Heart left ventricle (tissue), 16 donors: ENCODE measurements around the gene MSI2. TPM values are rescaled to one million over a fixed set of nuclear protein-coding genes. Genes with fewer than 3 reads are reported as not detected.

Experiments used
- ATAC-seq, 4 donors: fragments of 200-7000 bp; cut with Tn5 transposase; one replicate each; pipeline ENCODE4 v1.9.1; 2020 to 2022; ENCODE audit warnings: moderate library complexity in 4 of 4, mild to moderate bottlenecking in 3 of 4, moderate number of reproducible peaks in 1 of 4
- DNase-seq, 5 donors: peaks; one replicate each; pipeline ENCODE4 v3.0.0-alpha.2; 2020
- H3K27ac ChIP-seq, 12 donors: fragments of 200-600 bp; sonication (generic) in 4 of 12; one replicate each; pipeline versions ENCODE4 v1.5.0 to v1.8.0; 2016 to 2022; ENCODE audit warnings: mild to moderate bottlenecking in 2 of 12
- H3K27me3 ChIP-seq, 9 donors: fragments of 200-600 bp; sonication (generic) in 2 of 9; one replicate each; pipeline versions ENCODE4 v1.5.1 to v1.8.0; 2016 to 2022; ENCODE audit warnings: mild to moderate bottlenecking in 3 of 9
- H3K36me3 ChIP-seq, 9 donors: fragments of 200-600 bp; sonication (generic) in 2 of 9; one replicate each; pipeline versions ENCODE4 v1.5.0 to v1.8.0; 2018 to 2022; ENCODE audit warnings: mild to moderate bottlenecking in 2 of 9
- H3K4me1 ChIP-seq, 12 donors: fragments of 200-600 bp; sonication (generic) in 4 of 12; one replicate each; pipeline versions ENCODE4 v1.5.0 to v1.8.0; 2016 to 2022; ENCODE audit warnings: mild to moderate bottlenecking in 3 of 12
- H3K4me3 ChIP-seq, 12 donors: fragments of 200-600 bp; sonication (generic) in 4 of 12; one replicate each; pipeline versions ENCODE4 v1.5.0 to v1.8.0; 2017 to 2022; ENCODE audit warnings: mild to moderate bottlenecking in 9 of 12, moderate library complexity in 4 of 12
- H3K9me3 ChIP-seq, 12 donors: fragments of 200-600 bp; sonication (generic) in 4 of 12; one replicate each; pipeline versions ENCODE4 v1.5.0 to v1.8.0; 2016 to 2022; ENCODE audit warnings: mild to moderate bottlenecking in 1 of 12
- CTCF ChIP-seq, 12 donors: fragments of 200-600 bp; sonication (generic) in 4 of 12; IDR thresholded peaks; one replicate each; pipeline versions ENCODE4 v1.5.0 to v1.8.0; 2018 to 2022; ENCODE audit warnings: antibody characterized with exemption in 12 of 12, mild to moderate bottlenecking in 5 of 12
- POLR2A ChIP-seq, 2 donors: fragments of 450-650 bp; IDR thresholded peaks; one replicate each; pipeline ENCODE4 v1.6.1; 2017; ENCODE audit warnings: antibody characterized with exemption in 2 of 2, mild to moderate bottlenecking in 2 of 2, moderate library complexity in 2 of 2
- WGBS, 4 donors: extraction: QIAGEN DNeasy Blood & Tissue Kit in 2 of 4; methylation state at CpG; one replicate each; pipeline versions ENCODE4 v1.1.5 to v1.1.7; 2013 to 2018; 5-methylcytosine and 5-hydroxymethylcytosine counted together
- intact Hi-C, 10 donors: fragments of 100-400 bp; cut with DNase I; formaldehyde crosslinking; loops; one replicate each; pipeline versions ENCODE4 v1.11.1 to v1.14.2; 2022
- polyA plus RNA-seq, 2 donors: library from polyadenylated mRNA; stranded (reverse); fragments of 200-250 nt; gene quantifications; one replicate each; pipeline ENCODE4 v1.2.3, GENCODE V29; 2013
- total RNA-seq, 9 donors: library from RNA; depleted of rRNA in 2 of 9; stranded (reverse); fragments of >200 nt in 2 of 9; fragmentation: NEBNext Ultra II Directional in 3 of 9; extraction: Animal tissue kit (Norgen Biotek cat#: 25700) in 3 of 9; gene quantifications; one replicate each; pipeline versions ENCODE4 v1.1.0 to v1.2.4, GENCODE V29; 2016 to 2023
- donor health status: ischemic (EF 13 %, LVEDD 7.1; RV severe dilation, severe dysfunction).
- donor health status: healthy with polysubstance abuse.
- donor health status: DM: no; HTN: yes; CAD: no.
- donor health status: DM: no; HTN: no; CAD: no.
- donor health status: ischemic (EF 25% LVEDD 6.9; RV normal size, moderate dysfunction).
- donor health status: ischemic (EF 25% LVEDD 5.7; RV mildly dilated, moderate dysfunction).
- donor health status: healthy.
- donor health status: DM: yes; HTN: yes; CAD: no.
- donor health status: ischemic (EF 35%, LVEDD 5.7; RV mildly dilated, moderate dysfunction).
- donor health status: nonischemic (EF 11% LVEDD 7.7; RV severe dilation, severe dysfunction).
- donor health status: DM: yes; HTN: yes; CAD: no.
- donor health status: PGD.
- donor health status: ischemic (EF 29% LVEDD 5.4; RV normal size, mild dysfunction).
- donor health status: nonischemic (EF 23%, LVEDD 6.1; RV moderate dilation, normal function).

The MSI2 gene
- total and polyA plus RNA-seq, 11 donors, result 35.9 to 120 (median 104) TPM

- Histone ChIP-seq H3K36me3 (no peaks in the 10 kb centered on the region), H3K27me3 (no peaks in the 10 kb centered on the region), H3K4me1 (peaks cover 0 to 22% (median 6%) of the 10 kb centered on the region in 12 donors), H3K4me3 (no peak overlapping the region), H3K27ac (no peak overlapping the region), H3K9me3 (no peaks in the 10 kb centered on the region)
- TF ChIP-seq CTCF (IDR thresholded peaks at IDR 0.05) (no peak), POLR2A (IDR thresholded peaks at IDR 0.05) (no peak)
- no peak for DNase-seq
- WGBS, 4 donors, result 96 to 98% (median 97%) methylated on average over 4 of the region's 4 CpGs
- no peak for ATAC-seq
- intact Hi-C loops, result no loop called here
These were observed 173.6 kb downstream of the MSI2 start for GRCh38 chr17:57429966-57430365.

- TF ChIP-seq POLR2A (IDR thresholded peaks at IDR 0.05), result no peak
- TF ChIP-seq CTCF (IDR thresholded peaks at IDR 0.05), result no peak
- 78 to 100% (median 92%) methylated on average over 1 to 3 of the region's 3 CpGs for WGBS, 4 donors
- Histone ChIP-seq H3K27ac (no peak overlapping the region), H3K4me1 (peaks cover 0 to 15% (median under 1%) of the 10 kb centered on the region in 12 donors), H3K4me3 (no peak overlapping the region), H3K36me3 (no peaks in the 10 kb centered on the region), H3K9me3 (no peaks in the 10 kb centered on the region), H3K27me3 (no peaks in the 10 kb centered on the region)
- ATAC-seq (no peak), DNase-seq (no peak)
- intact Hi-C loops, result no loop called here
These were observed 175.1 kb downstream of the MSI2 start for GRCh38 chr17:57431415-57431814.

- peak in 2 of 4 donors; percentile 14 to 19 for ATAC-seq
- H3K27me3 ChIP-seq, result no peaks in the 10 kb centered on the region
- H3K4me3 ChIP-seq, result no peak overlapping the region
- WGBS, 4 donors, result 74 to 82% (median 76%) methylated on average over 19 of the region's 19 CpGs
- no peak for TF ChIP-seq CTCF (IDR thresholded peaks at IDR 0.05)
- TF ChIP-seq POLR2A (IDR thresholded peaks at IDR 0.05), result no peak
- no peaks in the 10 kb centered on the region for H3K9me3 ChIP-seq
- no peak overlapping the region for H3K27ac ChIP-seq
- intact Hi-C loops, result no loop called here
- peaks cover 0 to 20% (median 7%) of the 10 kb centered on the region in 12 donors for H3K4me1 ChIP-seq
- no peaks in the 10 kb centered on the region for H3K36me3 ChIP-seq
- no peak for DNase-seq
These were observed 176.4 kb downstream of the MSI2 start for GRCh38 chr17:57432507-57433277.

- no peaks in the 10 kb centered on the region for H3K9me3 ChIP-seq
- peaks cover 0 to 27% (median 7%) of the 10 kb centered on the region in 12 donors for H3K4me1 ChIP-seq
- H3K36me3 ChIP-seq, result no peaks in the 10 kb centered on the region
These were observed 177.1 kb downstream of the MSI2 start for GRCh38 chr17:57433452-57433851.

More at GRCh38 chr17:57433452-57433851, 177.1 kb downstream of the MSI2 start:
- DNase-seq (no peak), ATAC-seq (no peak)
- TF ChIP-seq CTCF (IDR thresholded peaks at IDR 0.05) (no peak), POLR2A (IDR thresholded peaks at IDR 0.05) (no peak)
- Histone ChIP-seq H3K27me3 (no peaks in the 10 kb centered on the region), H3K27ac (no peak overlapping the region), H3K4me3 (no peak overlapping the region)
- intact Hi-C loops, result no loop called here
- 91 to 94% (median 93%) methylated on average over 10 of the region's 10 CpGs for WGBS, 4 donors
